Measurements from ENCODE around the gene NPHP4.

NPHP4 gene

GRCh38 chr1:6002714-6003501 lies 10.7 kb upstream of the NPHP4 start:
- no peak for DNase-seq

- DNase-seq, result peak; percentile 82
Observed at GRCh38 chr1:6001992-6002576, 9.9 kb upstream of the NPHP4 start.

- DNase-seq, result no peak
Observed at GRCh38 chr1:6000444-6001288, 8.4 kb upstream of the NPHP4 start.

DNA sequence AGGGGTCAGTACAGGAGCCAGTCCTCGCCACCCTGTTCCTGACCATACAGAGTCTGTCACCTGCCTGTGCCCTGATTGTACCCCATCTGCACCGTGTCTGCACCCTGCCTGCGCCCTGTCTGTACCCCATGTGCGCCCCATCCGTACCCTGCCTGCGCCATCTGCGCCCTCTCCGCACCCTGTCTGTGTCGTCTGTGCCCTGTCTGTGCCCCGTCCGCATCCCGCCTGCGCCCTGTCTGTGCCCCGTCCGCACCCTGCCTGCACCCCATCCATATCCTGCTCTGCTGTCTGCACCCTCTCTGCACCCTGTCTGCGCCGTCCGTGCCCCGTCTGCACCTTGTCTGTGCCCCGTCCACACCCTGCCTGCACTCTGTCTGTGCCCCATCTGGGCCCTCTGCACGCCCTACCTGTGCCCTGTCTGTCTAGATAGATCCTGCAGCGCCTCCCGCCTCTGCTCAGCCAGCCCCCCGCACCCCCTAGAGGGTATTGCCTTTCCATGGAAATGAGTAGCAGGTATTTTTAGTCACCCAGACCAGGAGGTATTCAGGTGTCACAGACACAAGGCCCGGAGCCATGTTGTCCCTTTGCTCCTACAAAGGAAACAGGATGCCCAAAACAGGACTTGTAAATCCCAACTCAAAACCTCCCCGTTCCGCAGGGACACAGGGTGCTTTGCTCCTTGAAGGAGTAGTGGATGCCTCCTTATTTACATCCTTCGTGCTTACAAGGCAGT lies 7.7 kb upstream of the NPHP4 start:
- no peak for DNase-seq

DNA sequence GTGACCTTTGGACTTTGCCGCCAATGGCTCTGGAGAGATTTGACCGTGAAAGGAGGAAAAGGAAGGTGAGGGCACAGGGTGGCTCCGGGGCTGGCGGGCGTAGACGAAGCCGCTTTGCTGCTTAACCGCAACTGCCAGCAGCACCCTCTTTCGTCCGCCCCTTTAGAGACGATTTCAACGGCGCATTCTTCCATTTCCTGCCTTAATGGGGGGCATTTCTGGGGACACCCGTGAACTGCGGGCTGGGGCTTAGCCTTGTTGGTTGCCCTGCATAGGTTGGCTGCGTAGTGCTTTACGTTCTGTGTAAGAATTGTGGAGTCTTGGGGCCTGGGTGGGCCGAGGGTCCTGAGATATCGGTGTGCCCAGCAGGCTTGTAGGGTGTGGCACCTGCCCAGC lies 6.7 kb upstream of the NPHP4 start:
- DNase-seq, result no peak

DNA sequence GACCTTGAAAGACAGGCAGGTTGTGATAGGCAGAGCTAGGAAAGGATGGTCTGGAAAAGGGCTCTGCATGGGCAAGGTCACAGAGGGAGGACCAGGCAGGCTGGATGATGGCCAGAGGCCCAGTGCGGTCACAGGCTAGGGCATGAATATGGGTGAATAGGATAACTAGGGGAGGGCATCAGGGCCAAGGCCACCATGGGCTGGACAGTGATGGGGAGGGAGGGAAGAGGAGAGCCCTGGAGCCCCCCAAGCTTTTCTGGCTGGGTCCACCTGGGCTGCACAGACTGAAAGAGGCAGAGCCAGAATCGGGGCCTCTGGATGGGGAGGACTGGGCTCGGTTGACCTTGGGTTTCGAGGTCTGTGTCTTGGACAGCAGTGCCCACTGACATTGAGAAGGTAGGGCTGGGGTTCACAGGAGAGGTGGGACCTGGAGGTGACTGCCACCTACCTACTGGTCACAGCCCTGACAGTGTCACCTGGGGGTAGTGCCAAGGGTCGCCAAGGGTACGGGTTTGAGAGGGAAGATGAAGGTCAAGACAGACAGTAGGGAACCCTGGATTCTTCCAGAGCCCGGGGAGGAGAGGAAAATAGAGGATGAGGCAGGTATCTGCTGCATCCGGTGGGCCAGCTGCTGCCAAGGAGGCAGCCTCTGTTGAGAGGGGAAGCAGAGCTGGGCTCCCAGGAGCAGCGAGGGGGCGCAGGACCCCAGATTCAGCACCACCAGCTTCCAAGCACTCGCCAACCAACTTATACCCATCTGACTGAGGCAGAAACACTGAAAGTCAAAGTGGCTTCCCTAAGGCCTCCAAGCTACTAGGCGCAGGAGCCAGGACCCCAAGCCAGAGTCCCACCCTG lies 6.1 kb upstream of the NPHP4 start:
- no peak for DNase-seq

DNA sequence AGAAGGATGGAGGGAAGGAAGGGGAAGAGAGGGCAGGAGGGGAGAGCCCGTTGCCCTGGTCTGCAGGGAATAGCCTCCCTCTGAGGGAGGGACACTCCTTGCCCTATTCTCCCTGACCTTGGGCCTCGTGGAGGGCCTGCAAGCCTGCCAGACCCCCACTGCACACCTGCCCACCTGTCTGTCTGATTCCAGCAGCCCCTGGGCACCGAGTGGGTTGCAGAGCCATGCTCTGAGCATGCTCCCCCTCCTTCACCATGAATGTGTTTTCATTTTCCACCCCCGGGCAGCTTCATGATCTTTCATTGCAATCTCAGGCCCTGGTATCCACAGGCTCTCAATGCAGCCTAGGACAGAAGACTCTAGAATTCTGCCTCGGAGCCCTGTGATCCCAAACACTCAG lies 5.1 kb upstream of the NPHP4 start:
- DNase-seq, result no peak

- DNase-seq, result no peak
Observed at GRCh38 chr1:5996641-5997270, 4.5 kb upstream of the NPHP4 start.

- no peak for DNase-seq
Observed at GRCh38 chr1:5995871-5996630, 3.8 kb upstream of the NPHP4 start.

- no peak for DNase-seq
Observed at GRCh38 chr1:5994713-5995621, 2.7 kb upstream of the NPHP4 start.

DNA sequence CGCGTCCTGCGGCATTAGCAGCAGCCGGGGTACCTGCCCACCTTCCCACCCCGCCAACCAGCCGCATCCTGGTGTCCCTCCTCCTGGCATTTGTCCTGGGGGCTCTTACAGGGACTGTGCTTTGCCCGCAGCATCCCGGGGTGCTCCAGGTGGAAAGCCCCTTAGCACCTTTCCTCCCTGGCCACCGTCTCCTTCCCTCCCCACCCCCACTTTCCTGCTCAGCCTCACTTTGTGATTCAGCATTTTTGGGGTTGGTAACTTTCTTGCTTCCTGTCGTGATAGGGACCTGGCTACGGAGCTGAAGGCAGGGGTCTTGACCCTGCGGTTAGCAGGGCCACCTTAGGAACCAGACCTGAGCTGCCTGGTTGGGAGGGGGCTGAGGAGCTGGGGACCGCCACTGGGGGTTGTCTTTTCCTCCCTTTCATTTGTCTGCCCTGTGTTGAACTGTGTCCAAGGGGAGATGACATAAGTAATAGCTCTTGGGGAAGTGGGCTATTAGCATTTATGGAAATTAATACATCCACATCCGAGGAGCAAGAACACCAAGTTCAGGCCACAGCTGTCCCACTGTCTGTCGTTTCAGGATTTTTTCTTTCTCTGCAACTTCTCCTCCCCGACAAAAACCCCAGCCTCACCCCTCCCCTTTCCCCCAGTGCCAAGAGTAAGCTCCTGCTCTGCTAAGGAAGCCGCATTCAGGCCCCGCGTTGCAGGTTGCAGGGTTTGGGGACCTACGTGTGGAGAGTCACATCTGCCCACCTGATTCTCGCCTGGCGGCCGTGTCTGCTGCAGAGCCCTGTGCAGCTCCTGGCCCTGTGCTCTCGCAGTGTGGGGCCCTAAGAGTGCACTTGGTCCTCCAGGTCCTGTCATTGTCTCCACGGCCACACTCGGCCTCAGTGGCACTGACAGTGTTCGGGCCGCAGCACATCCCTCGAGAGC lies 1.6 kb upstream of the NPHP4 start:
- DNase-seq, result peak; percentile 21

DNA sequence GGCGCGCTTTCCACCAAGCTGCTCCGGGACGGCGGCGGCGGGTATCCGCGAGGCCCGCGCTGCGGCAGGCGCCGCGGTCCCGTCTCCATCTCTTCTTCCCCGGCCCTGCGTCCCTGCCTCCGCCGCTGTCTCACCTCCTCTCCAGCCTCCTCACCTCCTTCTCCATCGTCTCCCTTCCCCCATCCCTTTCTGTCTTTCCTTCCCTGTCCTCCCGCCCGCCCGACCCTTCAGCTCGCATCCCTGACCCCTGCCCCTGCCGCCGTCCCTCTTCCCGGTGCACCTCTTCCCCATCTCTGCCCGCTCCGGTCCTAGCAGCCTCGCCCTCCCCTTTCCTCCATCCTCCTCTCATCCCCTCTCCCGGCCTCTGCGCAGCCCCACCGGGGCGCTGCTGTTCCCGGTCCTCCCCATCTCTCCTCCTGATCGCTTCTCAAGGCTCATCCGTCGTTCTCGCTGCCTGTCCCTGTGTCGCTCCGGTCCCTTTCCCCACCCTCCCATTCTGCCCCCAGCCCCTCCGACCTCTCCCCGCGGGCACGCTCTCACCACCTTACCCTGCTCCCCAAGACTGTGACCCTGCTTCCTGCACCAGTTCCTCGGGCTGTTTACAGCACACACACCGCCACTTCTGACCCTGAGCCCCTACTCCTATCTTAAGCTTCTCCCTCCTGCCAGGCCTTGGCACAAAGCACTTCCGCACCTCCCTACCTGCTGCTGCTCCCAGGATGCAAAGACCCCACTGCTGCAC lies 760 bp upstream of the NPHP4 start:
- DNase-seq, result peak; percentile 66

- peak; percentile 53 for DNase-seq
Observed at GRCh38 chr1:5991381-5992025, 722 bp downstream of the NPHP4 start.

DNA sequence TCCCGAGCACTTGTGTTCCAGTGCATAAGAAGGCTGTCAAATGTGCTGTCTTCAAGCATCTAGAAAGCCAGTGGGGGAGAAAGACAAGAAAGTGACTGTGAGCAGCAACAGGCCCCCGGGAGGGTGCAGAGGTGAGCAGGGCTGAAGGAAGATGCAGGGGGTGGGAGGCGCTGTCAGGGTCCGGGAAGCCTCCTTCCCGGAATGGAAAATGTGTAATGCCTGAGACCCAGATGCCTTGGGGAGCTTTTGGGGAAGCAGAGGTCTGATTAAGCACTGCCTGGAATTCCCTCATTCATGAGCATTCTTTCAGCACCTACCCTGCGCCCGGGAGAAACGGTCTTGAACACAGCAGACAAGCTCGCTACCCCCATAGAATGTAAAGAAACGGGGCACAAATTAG lies 1.3 kb downstream of the NPHP4 start:
- no peak for DNase-seq

DNA sequence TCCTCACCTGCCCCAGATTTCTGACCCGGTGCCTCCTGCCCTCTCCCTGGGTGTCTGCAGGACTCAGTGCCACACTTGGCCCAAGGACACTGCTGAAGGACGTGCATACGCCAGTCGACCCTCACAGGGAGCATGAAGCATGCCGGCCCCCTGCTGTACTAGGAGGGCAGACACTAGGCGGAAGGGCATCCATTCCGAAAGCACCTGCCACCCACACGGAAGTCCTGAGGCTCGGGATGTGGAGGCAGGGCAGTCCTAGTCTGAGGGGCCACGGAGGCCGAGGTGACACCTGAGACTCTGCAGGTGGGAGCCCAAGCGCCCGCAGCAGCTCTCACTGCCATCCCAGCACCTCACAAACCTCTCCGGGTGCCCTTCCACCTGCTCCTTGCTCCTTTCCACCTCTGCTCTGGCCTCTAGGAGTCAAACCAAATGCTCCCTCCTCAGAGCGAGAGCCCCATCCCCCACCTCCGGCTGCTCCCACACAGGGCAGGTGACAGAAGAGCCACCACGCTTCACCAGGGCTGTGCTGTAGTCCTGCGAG lies 2.4 kb downstream of the NPHP4 start:
- DNase-seq, result no peak

- no peak for DNase-seq
Observed at GRCh38 chr1:5989286-5989605, 3.0 kb downstream of the NPHP4 start.

DNA sequence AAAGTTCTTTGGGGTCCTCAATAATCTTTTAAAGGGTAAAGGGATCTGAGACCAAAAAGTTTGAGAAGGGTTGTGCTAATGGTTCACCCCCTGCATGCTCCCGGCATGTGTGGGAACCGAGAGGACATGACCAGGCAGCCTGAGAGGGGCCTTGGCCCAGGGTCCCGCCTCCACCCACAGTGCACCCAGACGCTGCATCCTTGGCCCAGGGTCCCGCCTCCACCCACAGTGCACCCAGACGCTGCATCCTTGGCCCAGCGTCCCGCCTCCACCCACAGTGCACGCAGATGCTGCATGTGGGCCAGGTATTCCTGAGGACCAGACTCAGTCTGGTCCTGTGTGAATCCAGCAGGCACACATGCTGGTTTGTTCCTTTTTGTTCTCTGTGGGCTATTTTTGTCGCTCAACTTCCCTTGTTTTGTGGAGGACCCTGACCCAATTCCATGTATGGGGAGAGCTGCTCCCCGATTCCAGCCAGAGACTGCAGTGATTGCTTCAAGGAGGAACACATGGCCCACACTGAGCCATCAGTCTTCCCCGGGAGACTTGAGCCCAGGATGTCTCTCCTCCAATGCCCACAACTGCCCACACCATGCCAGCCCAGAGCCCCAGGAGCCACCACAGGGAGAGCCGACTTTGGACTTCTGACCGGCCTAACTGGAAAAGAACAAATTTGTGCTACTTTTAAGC lies 3.5 kb downstream of the NPHP4 start:
- DNase-seq, result no peak

Data from NCI-H69 (cell line).